Measurements from ENCODE around the gene REXO5. TPM values are rescaled to one million over a fixed set of nuclear protein-coding genes. Genes with fewer than 3 reads are reported as not detected.

Gene REXO5
- total and polyA plus RNA-seq, 2 of the 13 experiments (the other 11 are each of a cell fraction or from before 2014, with no cell fraction given) = 5.9 to 13.1 TPM

- in situ Hi-C loops (cut with HindIII; ENCODE audit: extremely low pct_ligation_motif_present, low pct_unique_long_range_greater_than_20kb) (no loop called here), intact Hi-C loops (cut with micrococcal nuclease; ENCODE audit: unreplicated experiment) (loop anchor here (5.0 kb wide), 1 partner anchor 60 kb away; no protein-coding TSS in a partner anchor)
- no peak overlapping the region for H2AFZ ChIP-seq (ENCODE audit: low read length)
- BruUV-seq (replicated peaks) = no TSS peak
- ChIA-PET POLR2A (interaction anchor here (1.0 to 2.3 kb wide), 5 partner anchors 8 to 32 kb away, joined by 3 to 13 read pairs (median 4); partner anchors contain the start of genes DCUN1D3 and LYRM1), CTCF (ENCODE audit: low intra/inter-chr PET ratio, low total read pairs) (no interaction called here)
- H3K36me3 ChIP-seq (replicated peaks in 1 of 2; ENCODE audit: control insufficient read depth in 1 of 2, insufficient read depth in 2 of 2, low read length in 2 of 2) = peaks cover 13 to 27% of the 10 kb centered on the region in 2 experiments
- peaks cover 13% of the 10 kb centered on the region; the same call in 1 of the 2 replicates for H4K20me1 ChIP-seq (ENCODE audit: insufficient read depth, low read length)
- H3K27me3 ChIP-seq (ENCODE audit: control insufficient read depth in 1 of 2, insufficient read depth in 2 of 2, low read length in 2 of 2) = no peaks in the 10 kb centered on the region
- peaks cover 52% of the 10 kb centered on the region for H3K4me1 ChIP-seq (ENCODE audit: insufficient read depth, low read length)
- no peaks in the 10 kb centered on the region for H3K9me3 ChIP-seq (ENCODE audit: low read length)
- no peak overlapping the region for H3K4me2 ChIP-seq (ENCODE audit: low read depth, low read length)
- H3K9ac ChIP-seq (ENCODE audit: insufficient read depth, low read depth, low read length) = no peak overlapping the region
- TF ChIP-seq ARID4A (CRISPR knock-in tag; IDR thresholded peaks at IDR 0.05; ENCODE audit: borderline replicate concordance) (no peak), MLLT10 (CRISPR knock-in tag; IDR thresholded peaks at IDR 0.05) (no peak), GMEB1 (CRISPR knock-in tag; IDR thresholded peaks at IDR 0.05; ENCODE audit: borderline replicate concordance) (0 out of 2 replicates have a peak, but pooled peaks have one; percentile 26), IKZF4 (CRISPR knock-in tag; IDR thresholded peaks at IDR 0.05; ENCODE audit: borderline replicate concordance, low read depth, not compliant biosample characterization) (no peak), KLF16 (CRISPR knock-in tag; IDR thresholded peaks at IDR 0.05) (no peak), MAFK (conservative IDR thresholded peaks at IDR 0.05 in 1 of 2, IDR thresholded peaks at IDR 0.05 in 1 of 2; ENCODE audit: low read length in 2 of 2) (peak; percentile 11 to 18; a peak in 1 of 4 replicates), HOXA9 (CRISPR knock-in tag; IDR thresholded peaks at IDR 0.05; ENCODE audit: borderline replicate concordance) (no peak), ZNF17 (CRISPR knock-in tag; IDR thresholded peaks at IDR 0.05) (no peak), POLR2G (IDR thresholded peaks at IDR 0.05; ENCODE audit: low read depth, low read length) (no peak), MTA1 (CRISPR knock-in tag; IDR thresholded peaks at IDR 0.05; ENCODE audit: borderline replicate concordance) (no peak)
- peak overlapping the region; percentile 33 for H3K27ac ChIP-seq (ENCODE audit: extremely low read length, insufficient read depth, low read length)
- H3K4me3 ChIP-seq (replicated peaks in 1 of 3; ENCODE audit: insufficient read depth in 1 of 3, low read depth in 2 of 3, low read length in 3 of 3) = no peak overlapping the region
- FAIRE-seq (no peak), DNase-seq (ENCODE audit: low spot score) (no peak), ATAC-seq (no peak)
- 98% methylated on average over 3 of the region's 3 CpGs for WGBS (ENCODE audit: low lambda C conversion rate)
- peaks cover 78% of the 10 kb centered on the region for H3K79me2 ChIP-seq (ENCODE audit: insufficient read depth, low read length)
Observed at GRCh38 chr16:20866801-20867200, 60.5 kb downstream of the REXO5 start.

Data from HepG2 (cell line).